Caco-2 (cell line): ENCODE data around the gene OMP. TPM values are rescaled to one million over a fixed set of nuclear protein-coding genes. Genes with fewer than 3 reads are reported as not detected.

ENCODE experiments used
- BruUV-seq: library from RNA; stranded (reverse); fragments of 400-500 nt; replicated peaks from 2 replicates; lab custom pipeline; 2021; lab: Mats Ljungman, UMichigan
- CTCF ChIA-PET: fragments of 300-600 bp; sonication (Branson Sonifier 250); formaldehyde crosslinking; loops from one replicate; lab custom pipeline; 2022; ENCODE audit warnings: antibody characterized with exemption; lab: Charles Lee
- POLR2A ChIA-PET: fragments of 300-600 bp; sonication (Branson Sonifier 250); formaldehyde crosslinking; loops from one replicate; lab custom pipeline; 2022; ENCODE audit warnings: antibody characterized with exemption; lab: Charles Lee
- DNase-seq, 2 experiments: peaks; one replicate each; pipeline versions ENCODE4 v3.0.0 to v3.0.0-alpha.2; 2020 to 2022
- H3K27me3 ChIP-seq: replicated peaks from 2 replicates; pipeline ENCODE4 v1.6.0; 2011; ENCODE audit warnings: low read length; ENCODE audit not compliant: control insufficient read depth, insufficient read depth
- H3K36me3 ChIP-seq: 2 replicates; pipeline ENCODE4 v1.5.1; 2011; ENCODE audit warnings: low read length; ENCODE audit not compliant: control insufficient read depth, insufficient read depth
- H3K4me1 ChIP-seq: fragments of 250-450 bp; sonication (Bioruptor Pico); 2 replicates; pipeline ENCODE4 v1.5.1; 2020; ENCODE audit warnings: mild to moderate bottlenecking
- H3K4me3 ChIP-seq: 2 replicates; pipeline ENCODE4 v1.5.1; 2011; ENCODE audit warnings: low read depth, mild to moderate bottlenecking, control low read depth, low read length
- H3K9me3 ChIP-seq: fragments of 250-450 bp; sonication (Bioruptor Pico); 2 replicates; pipeline ENCODE4 v1.5.1; 2020; ENCODE audit warnings: mild to moderate bottlenecking, moderate library complexity
- H3K27ac Mint-ChIP-seq: one replicate; pipeline ENCODE4 v1.8.0; 2022; ENCODE audit warnings: mixed read lengths; ENCODE audit not compliant: unreplicated experiment
- H3K27me3 Mint-ChIP-seq: one replicate; pipeline ENCODE4 v1.8.0; 2022; ENCODE audit warnings: mixed read lengths; ENCODE audit not compliant: insufficient read depth, unreplicated experiment
- H3K36me3 Mint-ChIP-seq: one replicate; pipeline ENCODE4 v1.8.0; 2022; ENCODE audit warnings: mild to moderate bottlenecking, mixed read lengths; ENCODE audit not compliant: insufficient read depth, unreplicated experiment
- H3K4me1 Mint-ChIP-seq: one replicate; pipeline ENCODE4 v1.8.0; 2022; ENCODE audit warnings: low read depth, mixed read lengths; ENCODE audit not compliant: unreplicated experiment
- H3K4me3 Mint-ChIP-seq: one replicate; pipeline ENCODE4 v1.8.0; 2022; ENCODE audit warnings: mild to moderate bottlenecking, moderate library complexity, mixed read lengths; ENCODE audit not compliant: unreplicated experiment
- H3K9me3 Mint-ChIP-seq: one replicate; pipeline ENCODE4 v1.8.0; 2022; ENCODE audit warnings: mixed read lengths; ENCODE audit not compliant: unreplicated experiment
- intact Hi-C: fragments of 100-400 bp; cut with micrococcal nuclease; formaldehyde crosslinking; loops from one replicate; pipeline ENCODE4 v1.10.0; 2022; ENCODE audit not compliant: unreplicated experiment
- total RNA-seq: library from RNA; stranded (reverse); gene quantifications from 2 replicates; pipeline ENCODE4 v1.2.3, GENCODE V29; 2022
- TF ChIP-seq, protein P1 (sequence below), 2 experiments: fragments of 200-600 bp in 1 of 2; IDR thresholded peaks; 1 replicate in 1 of 2; 2 replicates in 1 of 2; pipeline versions ENCODE4 v1.5.1 to v1.8.0; 2011 to 2022; ENCODE audit warnings: antibody characterized with exemption in 1 of 2, control low read depth in 1 of 2, inconsistent platforms in 1 of 2, low read depth in 1 of 2, low read length in 1 of 2, mild to moderate bottlenecking in 1 of 2, moderate library complexity in 1 of 2; ENCODE audit not compliant: insufficient read depth in 1 of 2, severe bottlenecking in 1 of 2, unreplicated experiment in 1 of 2

The OMP gene
- total RNA-seq, 1 experiment from 2014 or later, result 0.70 TPM

DNA sequence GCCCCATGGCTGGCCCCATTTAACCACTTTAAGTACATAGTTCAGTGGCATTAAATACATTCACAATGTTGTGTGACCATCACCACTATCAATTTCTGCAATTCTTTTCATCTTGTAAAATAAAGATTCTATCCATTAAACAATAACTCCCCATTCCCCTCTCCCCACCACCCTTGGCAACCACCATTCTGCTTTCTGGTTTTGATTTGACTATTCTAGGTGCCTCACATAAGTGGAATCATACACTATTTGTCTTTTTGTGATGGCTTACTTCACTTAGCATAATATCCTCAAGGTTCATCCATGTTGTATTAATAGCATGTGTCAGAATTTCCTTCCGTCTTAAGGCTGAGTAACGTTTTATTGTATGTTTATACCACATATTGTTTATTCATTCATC lies 32.4 kb downstream of the OMP start:
- POLR2A ChIA-PET, result no interaction called here
- no peaks in the 10 kb centered on the region for H3K36me3 ChIP-seq
- no peak overlapping the region for H3K4me3 ChIP-seq
- no peaks in the 10 kb centered on the region for H3K27me3 ChIP-seq
- Mint-ChIP-seq H3K27me3 (no peaks in the 10 kb centered on the region), H3K27ac (no peak overlapping the region), H3K9me3 (no peaks in the 10 kb centered on the region), H3K36me3 (no peaks in the 10 kb centered on the region), H3K4me3 (no peak overlapping the region), H3K4me1 (peaks cover 6% of the 10 kb centered on the region)
- intact Hi-C loops, result no loop called here
- TF ChIP-seq, protein P1, sequence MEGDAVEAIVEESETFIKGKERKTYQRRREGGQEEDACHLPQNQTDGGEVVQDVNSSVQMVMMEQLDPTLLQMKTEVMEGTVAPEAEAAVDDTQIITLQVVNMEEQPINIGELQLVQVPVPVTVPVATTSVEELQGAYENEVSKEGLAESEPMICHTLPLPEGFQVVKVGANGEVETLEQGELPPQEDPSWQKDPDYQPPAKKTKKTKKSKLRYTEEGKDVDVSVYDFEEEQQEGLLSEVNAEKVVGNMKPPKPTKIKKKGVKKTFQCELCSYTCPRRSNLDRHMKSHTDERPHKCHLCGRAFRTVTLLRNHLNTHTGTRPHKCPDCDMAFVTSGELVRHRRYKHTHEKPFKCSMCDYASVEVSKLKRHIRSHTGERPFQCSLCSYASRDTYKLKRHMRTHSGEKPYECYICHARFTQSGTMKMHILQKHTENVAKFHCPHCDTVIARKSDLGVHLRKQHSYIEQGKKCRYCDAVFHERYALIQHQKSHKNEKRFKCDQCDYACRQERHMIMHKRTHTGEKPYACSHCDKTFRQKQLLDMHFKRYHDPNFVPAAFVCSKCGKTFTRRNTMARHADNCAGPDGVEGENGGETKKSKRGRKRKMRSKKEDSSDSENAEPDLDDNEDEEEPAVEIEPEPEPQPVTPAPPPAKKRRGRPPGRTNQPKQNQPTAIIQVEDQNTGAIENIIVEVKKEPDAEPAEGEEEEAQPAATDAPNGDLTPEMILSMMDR (IDR thresholded peaks at IDR 0.05; ENCODE audit: insufficient read depth in 1 of 2, low read depth in 1 of 2, low read length in 1 of 2, severe bottlenecking in 1 of 2, unreplicated experiment in 1 of 2), result no peak
- H3K9me3 ChIP-seq, result no peaks in the 10 kb centered on the region
- no TSS peak for BruUV-seq
- H3K4me1 ChIP-seq, result peaks cover 2% of the 10 kb centered on the region
- CTCF ChIA-PET, result no interaction called here
- DNase-seq, result no peak

DNA sequence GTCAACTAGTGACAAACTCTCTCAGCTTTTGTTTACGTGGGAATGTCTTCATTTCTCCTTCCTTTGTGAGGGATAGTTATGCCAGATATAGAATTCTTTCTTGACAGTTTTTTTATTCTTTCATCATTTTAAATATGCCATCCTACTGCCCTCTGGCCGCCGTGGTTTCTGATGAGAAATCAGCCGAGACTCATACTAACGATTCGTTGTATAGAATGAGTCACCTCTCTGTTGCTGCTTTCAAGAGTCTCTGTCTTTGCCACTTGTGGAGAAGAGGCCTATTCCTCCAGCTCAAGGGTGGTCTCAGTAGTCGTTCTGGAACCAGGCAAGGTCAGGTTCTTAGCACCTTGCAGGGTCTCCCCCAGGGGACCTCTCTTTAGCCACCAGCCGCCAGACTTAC lies 33.4 kb downstream of the OMP start:
- H3K4me1 ChIP-seq, result peaks cover 12% of the 10 kb centered on the region
- DNase-seq, result no peak
- Mint-ChIP-seq H3K9me3 (no peaks in the 10 kb centered on the region), H3K27me3 (no peaks in the 10 kb centered on the region), H3K4me3 (no peak overlapping the region), H3K4me1 (peaks cover 9% of the 10 kb centered on the region), H3K27ac (no peak overlapping the region), H3K36me3 (no peaks in the 10 kb centered on the region)
- H3K4me3 ChIP-seq, result no peak overlapping the region
- intact Hi-C loops, result no loop called here
- no peaks in the 10 kb centered on the region for H3K9me3 ChIP-seq
- H3K27me3 ChIP-seq, result no peaks in the 10 kb centered on the region
- BruUV-seq, result no TSS peak
- TF ChIP-seq, protein P1 (IDR thresholded peaks at IDR 0.05; ENCODE audit: insufficient read depth in 1 of 2, low read depth in 1 of 2, low read length in 1 of 2, severe bottlenecking in 1 of 2, unreplicated experiment in 1 of 2), result no peak
- H3K36me3 ChIP-seq, result no peaks in the 10 kb centered on the region
- ChIA-PET CTCF (interaction anchor here (0.9 to 1.2 kb wide), 2 partner anchors 9 to 25 kb away, joined by 3 to 4 read pairs; no protein-coding TSS in a partner anchor), POLR2A (no interaction called here)

DNA sequence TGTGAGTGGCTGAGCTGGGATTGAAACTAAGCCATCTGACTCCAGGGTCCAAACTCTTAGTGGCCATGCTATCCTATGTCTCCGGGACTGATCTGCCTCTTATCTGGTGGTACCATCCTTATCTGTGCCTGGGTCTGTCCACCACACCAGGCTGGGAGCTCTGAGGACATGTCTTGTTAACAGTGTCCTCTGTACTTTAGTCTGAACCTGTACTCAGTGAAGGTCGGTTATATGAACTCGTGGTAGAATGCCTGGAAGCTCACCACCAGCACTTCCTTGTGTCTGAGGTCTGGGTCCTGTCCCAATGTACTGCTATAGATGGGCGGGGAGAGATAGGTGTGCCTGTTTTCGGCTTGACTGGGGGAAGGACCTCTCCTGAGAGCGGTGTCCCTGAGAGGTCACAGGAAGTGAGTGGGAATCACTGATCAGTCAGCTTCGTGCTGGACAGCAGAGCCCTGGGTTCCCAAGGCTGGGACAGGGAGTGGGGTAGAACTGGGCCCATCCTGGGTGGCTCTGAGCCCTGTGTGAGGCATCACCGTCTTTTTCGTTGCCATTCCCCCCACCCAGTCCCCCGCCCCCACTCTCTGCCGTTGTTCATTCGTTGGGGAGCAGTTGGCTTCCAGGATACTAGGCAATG lies 34.3 kb downstream of the OMP start:
- Histone ChIP-seq H3K9me3 (no peaks in the 10 kb centered on the region), H3K4me3 (no peak overlapping the region), H3K27me3 (no peaks in the 10 kb centered on the region), H3K4me1 (peaks cover 20% of the 10 kb centered on the region), H3K36me3 (no peaks in the 10 kb centered on the region)
- ChIA-PET CTCF (interaction anchor here (0.9 to 1.2 kb wide), 2 partner anchors 10 to 26 kb away, joined by 3 to 4 read pairs; no protein-coding TSS in a partner anchor), POLR2A (no interaction called here)
- intact Hi-C loops, result no loop called here
- TF ChIP-seq, protein P1 (IDR thresholded peaks at IDR 0.05; ENCODE audit: insufficient read depth in 1 of 2, low read depth in 1 of 2, low read length in 1 of 2, severe bottlenecking in 1 of 2, unreplicated experiment in 1 of 2), result no peak
- Mint-ChIP-seq H3K27me3 (no peaks in the 10 kb centered on the region), H3K9me3 (no peaks in the 10 kb centered on the region), H3K36me3 (no peaks in the 10 kb centered on the region), H3K4me1 (peaks cover 16% of the 10 kb centered on the region), H3K4me3 (no peak overlapping the region), H3K27ac (no peak overlapping the region)
- no TSS peak for BruUV-seq
- DNase-seq, result no peak
